Tibial nerve (tissue), 4 donors: ENCODE data around the gene HGS. TPM values are rescaled to one million over a fixed set of nuclear protein-coding genes. Genes with fewer than 3 reads are reported as not detected.

Experiments used
- DNase-seq, 2 donors: peaks; one replicate each; pipeline ENCODE4 v3.0.0-alpha.2; 2019; ENCODE audit warnings: low spot score in 2 of 2
- H3K27ac ChIP-seq, 4 donors: fragments of 200-600 bp; sonication (generic) in 3 of 4; one replicate each; pipeline ENCODE4 v1.5.1; 2017 to 2019; ENCODE audit warnings: mild to moderate bottlenecking in 1 of 4
- H3K27me3 ChIP-seq, 2 donors: fragments of 200-600 bp; sonication (generic) in 1 of 2; one replicate each; pipeline versions ENCODE4 v1.5.1 to v1.6.0; 2017 to 2019
- H3K36me3 ChIP-seq, 3 donors: fragments of 200-600 bp; sonication (generic); one replicate each; pipeline ENCODE4 v1.5.1; 2018 to 2019
- H3K4me1 ChIP-seq, 4 donors: fragments of 200-600 bp; sonication (generic) in 3 of 4; one replicate each; pipeline ENCODE4 v1.5.1; 2017 to 2019
- H3K4me3 ChIP-seq, 4 donors: fragments of 200-600 bp; sonication (generic) in 3 of 4; one replicate each; pipeline ENCODE4 v1.5.1; 2017 to 2019; ENCODE audit warnings: mild to moderate bottlenecking in 1 of 4, moderate library complexity in 1 of 4
- H3K9me3 ChIP-seq, 4 donors: fragments of 200-600 bp; sonication (generic) in 3 of 4; one replicate each; pipeline ENCODE4 v1.5.1; 2017 to 2019
- CTCF ChIP-seq, 5 experiments: fragments of 200-600 bp in 3 of 5; fragments of 450-650 bp in 2 of 5; sonication (generic) in 3 of 5; IDR thresholded peaks; one replicate each; pipeline ENCODE4 v1.5.1; 2016 to 2019; ENCODE audit warnings: antibody characterized with exemption in 5 of 5, mild to moderate bottlenecking in 3 of 5, moderate library complexity in 2 of 5
- EP300 ChIP-seq, 2 donors: sonication (generic); formaldehyde crosslinking; IDR thresholded peaks; one replicate each; pipeline ENCODE4 v1.6.1; 2017; ENCODE audit warnings: antibody characterized with exemption in 2 of 2, mild to moderate bottlenecking in 1 of 2
- POLR2A ChIP-seq, 2 donors: fragments of 450-650 bp; IDR thresholded peaks; one replicate each; pipeline ENCODE4 v1.6.1; 2017; ENCODE audit warnings: antibody characterized with exemption in 2 of 2, mild to moderate bottlenecking in 2 of 2, moderate library complexity in 2 of 2
- WGBS, 2 donors: methylation state at CpG; one replicate each; pipeline ENCODE4 v1.1.5; 2018; 5-methylcytosine and 5-hydroxymethylcytosine counted together
- small RNA-seq: library from RNA; depleted of rRNA; stranded (forward); fragments of <200 nt; gene quantifications from one replicate; pipeline ENCODE3, GENCODE V24; 2016
- total RNA-seq, 4 donors: library from RNA; depleted of rRNA; stranded (reverse); fragments of >200 nt; gene quantifications; one replicate each; pipeline ENCODE4 v1.1.0, GENCODE V29; 2016

HGS gene
- total RNA-seq, 4 donors from 2014 or later, result 75.2 to 166 (median 104) TPM

- no peak for DNase-seq
- Histone ChIP-seq H3K36me3 (no peaks in the 10 kb centered on the region), H3K4me3 (no peak overlapping the region), H3K27me3 (peaks cover 0 to 41% of the 10 kb centered on the region in 2 donors), H3K27ac (no peak overlapping the region), H3K4me1 (peaks cover 0 to 12% (median 0%) of the 10 kb centered on the region in 4 donors), H3K9me3 (no peaks in the 10 kb centered on the region)
- WGBS, 2 donors, result 24 to 30% methylated on average over 14 to 15 of the region's 28 CpGs
- TF ChIP-seq EP300 (IDR thresholded peaks at IDR 0.05), result no peak
- no peak for TF ChIP-seq CTCF (IDR thresholded peaks at IDR 0.05)
- TF ChIP-seq POLR2A (IDR thresholded peaks at IDR 0.05), result no peak
These were observed 56.7 kb downstream of the HGS start for GRCh38 chr17:81740395-81740961.

GRCh38 chr17:81741049-81741593, 57.3 kb downstream of the HGS start:
- no peak for DNase-seq
- 34 to 52% methylated on average over 17 to 18 of the region's 22 CpGs for WGBS, 2 donors
- TF ChIP-seq EP300 (IDR thresholded peaks at IDR 0.05) (no peak), CTCF (IDR thresholded peaks at IDR 0.05) (no peak), POLR2A (IDR thresholded peaks at IDR 0.05) (no peak)
- Histone ChIP-seq H3K27ac (no peak overlapping the region), H3K4me3 (no peak overlapping the region), H3K4me1 (peaks cover 0 to 7% (median 0%) of the 10 kb centered on the region in 4 donors), H3K27me3 (peaks cover 0 to 40% of the 10 kb centered on the region in 2 donors), H3K9me3 (no peaks in the 10 kb centered on the region), H3K36me3 (no peaks in the 10 kb centered on the region)

- Histone ChIP-seq H3K4me3 (no peak overlapping the region), H3K36me3 (no peaks in the 10 kb centered on the region), H3K9me3 (no peaks in the 10 kb centered on the region), H3K4me1 (peaks cover 0 to 7% (median 0%) of the 10 kb centered on the region in 4 donors), H3K27me3 (peaks cover 0 to 33% of the 10 kb centered on the region in 2 donors), H3K27ac (no peak overlapping the region)
- no peak for DNase-seq
- WGBS, 2 donors, result 53 to 60% methylated on average over 7 to 14 of the region's 26 CpGs
- no peak for TF ChIP-seq EP300 (IDR thresholded peaks at IDR 0.05)
- TF ChIP-seq POLR2A (IDR thresholded peaks at IDR 0.05), result no peak
- no peak for TF ChIP-seq CTCF (IDR thresholded peaks at IDR 0.05)
These were observed 58.0 kb downstream of the HGS start for GRCh38 chr17:81741594-81742452.

Small RNA genes within 50 kb of the gene (small RNA-seq; reads per million reads assigned to genes)
- gene MIR6786, result 0.66 reads per million

Other genes starting within 250 kb of the HGS start
- gene ACTG1, start 171.2 kb upstream of the HGS start, total RNA-seq, result 1,000 to 10,000 TPM; 2,372 to 2,875 (median 2,670) TPM
- 1 to 10 TPM in 3 of 4 donors, under 1 TPM in 1; 0.42 to 4.4 (median 3.7) TPM for gene FSCN2, start 155.6 kb upstream of the HGS start, total RNA-seq
- 10 to 100 TPM; 20.1 to 41.7 (median 26.7) TPM for gene FAAP100, start 131.7 kb upstream of the HGS start, total RNA-seq
- 10 to 100 TPM; 51.1 to 79.2 (median 62.1) TPM for gene NPLOC4, start 46.9 kb upstream of the HGS start, total RNA-seq
- gene TSPAN10, start 46.8 kb upstream of the HGS start, total RNA-seq, result under 1 TPM in 2 of 4 donors, not detected in 2; 0.22 to 0.84 TPM
- not detected for gene PDE6G, start 27.5 kb upstream of the HGS start, total RNA-seq
- 10 to 100 TPM; 31.4 to 38.1 (median 35.8) TPM for gene OXLD1, start 17.4 kb upstream of the HGS start, total RNA-seq
- gene CCDC137, start 17.3 kb upstream of the HGS start, total RNA-seq, result 10 to 100 TPM; 10.9 to 35.7 (median 14.4) TPM
- gene ARL16, start 214 bp upstream of the HGS start, total RNA-seq, result 10 to 100 TPM; 22.1 to 37.9 (median 34.3) TPM
- 10 to 100 TPM; 26.1 to 63.3 (median 35.8) TPM for gene MRPL12, start 19.4 kb downstream of the HGS start, total RNA-seq
- gene SLC25A10, start 28.3 kb downstream of the HGS start, total RNA-seq, result 10 to 100 TPM; 10.8 to 32.1 (median 22.6) TPM
- 10 to 100 TPM in 2 of 4 donors, 1 to 10 TPM in 2; 1.8 to 14.7 (median 8.1) TPM for gene GCGR, start 120.1 kb downstream of the HGS start, total RNA-seq
- 100 to 1,000 TPM in 1 of 4 donors, 10 to 100 TPM in 3; 78.7 to 105 (median 92.5) TPM for gene MCRIP1, start 149.3 kb downstream of the HGS start, total RNA-seq
- 1 to 10 TPM in 1 of 4 donors, not detected in 3; 2.6 TPM for gene PPP1R27, start 151.0 kb downstream of the HGS start, total RNA-seq
- 100 to 1,000 TPM; 385 to 594 (median 472) TPM for gene P4HB, start 176.5 kb downstream of the HGS start, total RNA-seq
- 100 to 1,000 TPM; 190 to 484 (median 237) TPM for gene ARHGDIA, start 187.3 kb downstream of the HGS start, total RNA-seq
- 10 to 100 TPM; 44.5 to 67.2 (median 63.5) TPM for gene ALYREF, start 207.6 kb downstream of the HGS start, total RNA-seq
- 100 to 1,000 TPM in 3 of 4 donors, 10 to 100 TPM in 1; 95.4 to 116 (median 106) TPM for gene ANAPC11, start 207.7 kb downstream of the HGS start, total RNA-seq
- 1 to 10 TPM in 3 of 4 donors, not detected in 1; 4.2 to 8.7 (median 5.4) TPM for gene NPB, start 218.2 kb downstream of the HGS start, total RNA-seq
- 10 to 100 TPM; 36.0 to 64.9 (median 46.6) TPM for gene PCYT2, start 227.4 kb downstream of the HGS start, total RNA-seq
- gene SIRT7, start 234.2 kb downstream of the HGS start, total RNA-seq, result 10 to 100 TPM; 22.3 to 42.2 (median 30.7) TPM
- 10 to 100 TPM; 17.9 to 25.5 (median 22.5) TPM for gene MAFG, start 243.7 kb downstream of the HGS start, total RNA-seq